ENCODE data around the gene SLC39A11. TPM values are rescaled to one million over a fixed set of nuclear protein-coding genes. Genes with fewer than 3 reads are reported as not detected.

The SLC39A11 gene
- total RNA-seq, 1 donor from 2014 or later, result 26.0 TPM

DNA sequence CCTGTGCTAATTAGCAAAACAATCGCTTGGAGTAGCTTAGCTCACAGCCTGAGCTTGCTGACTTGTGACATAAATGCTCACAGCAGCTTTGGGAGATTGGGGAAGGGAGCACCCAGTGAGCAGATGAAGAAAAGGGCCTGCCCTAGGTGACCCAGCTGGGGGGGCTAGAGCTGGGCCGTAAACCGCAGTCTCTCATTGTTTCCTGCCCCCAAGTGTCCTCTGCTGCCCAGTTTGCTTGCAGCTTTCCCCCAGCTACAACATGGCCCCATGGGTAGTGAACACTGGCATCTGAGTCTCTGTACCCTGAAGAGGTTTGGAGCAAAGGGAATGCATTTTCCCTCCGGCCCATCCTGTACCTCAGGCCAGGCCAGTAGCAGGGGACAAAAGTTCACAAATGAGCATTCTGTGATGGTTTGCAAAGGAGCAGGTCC, 349.4 kb downstream of the SLC39A11 start:
- Mint-ChIP-seq H3K27ac (no peak overlapping the region), H3K4me1 (no peaks in the 10 kb centered on the region), H3K4me3 (no peak overlapping the region), H3K36me3 (no peaks in the 10 kb centered on the region), H3K27me3 (ENCODE audit: low read depth) (no peaks in the 10 kb centered on the region), H3K9me3 (peaks cover 3% of the 10 kb centered on the region)
- TF ChIP-seq, protein P1, sequence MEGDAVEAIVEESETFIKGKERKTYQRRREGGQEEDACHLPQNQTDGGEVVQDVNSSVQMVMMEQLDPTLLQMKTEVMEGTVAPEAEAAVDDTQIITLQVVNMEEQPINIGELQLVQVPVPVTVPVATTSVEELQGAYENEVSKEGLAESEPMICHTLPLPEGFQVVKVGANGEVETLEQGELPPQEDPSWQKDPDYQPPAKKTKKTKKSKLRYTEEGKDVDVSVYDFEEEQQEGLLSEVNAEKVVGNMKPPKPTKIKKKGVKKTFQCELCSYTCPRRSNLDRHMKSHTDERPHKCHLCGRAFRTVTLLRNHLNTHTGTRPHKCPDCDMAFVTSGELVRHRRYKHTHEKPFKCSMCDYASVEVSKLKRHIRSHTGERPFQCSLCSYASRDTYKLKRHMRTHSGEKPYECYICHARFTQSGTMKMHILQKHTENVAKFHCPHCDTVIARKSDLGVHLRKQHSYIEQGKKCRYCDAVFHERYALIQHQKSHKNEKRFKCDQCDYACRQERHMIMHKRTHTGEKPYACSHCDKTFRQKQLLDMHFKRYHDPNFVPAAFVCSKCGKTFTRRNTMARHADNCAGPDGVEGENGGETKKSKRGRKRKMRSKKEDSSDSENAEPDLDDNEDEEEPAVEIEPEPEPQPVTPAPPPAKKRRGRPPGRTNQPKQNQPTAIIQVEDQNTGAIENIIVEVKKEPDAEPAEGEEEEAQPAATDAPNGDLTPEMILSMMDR (IDR thresholded peaks at IDR 0.05; ENCODE audit: unreplicated experiment), result no peak
- no peak for DNase-seq (ENCODE audit: low spot score in 2 of 2, unreplicated experiment in 2 of 2)

DNA sequence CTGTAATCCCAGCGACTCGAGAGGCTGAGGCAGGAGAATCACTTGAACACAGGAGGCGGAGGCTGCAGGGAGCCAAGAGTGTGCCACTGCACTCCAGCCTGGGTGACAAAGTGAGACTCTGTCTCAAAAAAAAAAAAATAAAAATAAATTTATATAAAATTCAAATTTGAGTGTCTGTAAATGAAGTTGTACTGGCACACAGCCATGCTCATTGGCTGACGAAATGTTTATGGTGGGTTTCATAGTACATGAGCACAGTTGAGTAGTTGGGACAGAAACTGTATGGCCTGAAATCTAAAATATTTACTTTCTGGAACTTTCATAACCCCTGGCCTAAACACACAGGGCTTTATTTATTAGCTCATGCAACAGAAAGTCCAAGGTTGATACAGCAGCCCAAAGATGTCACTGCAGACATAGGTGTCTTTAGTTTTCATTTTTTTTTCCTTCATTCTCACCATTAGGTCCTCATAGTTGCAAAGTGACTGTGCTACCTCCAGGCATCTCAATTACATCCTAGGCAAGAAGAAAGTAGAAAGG, 355.3 kb downstream of the SLC39A11 start:
- H3K4me3 Mint-ChIP-seq, result no peak overlapping the region
- TF ChIP-seq, protein P1 (IDR thresholded peaks at IDR 0.05; ENCODE audit: unreplicated experiment), result no peak
- H3K9me3 Mint-ChIP-seq, result no peaks in the 10 kb centered on the region
- no peaks in the 10 kb centered on the region for H3K27me3 Mint-ChIP-seq (ENCODE audit: low read depth)
- no peak overlapping the region for H3K27ac Mint-ChIP-seq
- H3K4me1 Mint-ChIP-seq, result no peaks in the 10 kb centered on the region
- no peaks in the 10 kb centered on the region for H3K36me3 Mint-ChIP-seq
- DNase-seq (ENCODE audit: low spot score in 2 of 2, unreplicated experiment in 2 of 2), result no peak

DNA sequence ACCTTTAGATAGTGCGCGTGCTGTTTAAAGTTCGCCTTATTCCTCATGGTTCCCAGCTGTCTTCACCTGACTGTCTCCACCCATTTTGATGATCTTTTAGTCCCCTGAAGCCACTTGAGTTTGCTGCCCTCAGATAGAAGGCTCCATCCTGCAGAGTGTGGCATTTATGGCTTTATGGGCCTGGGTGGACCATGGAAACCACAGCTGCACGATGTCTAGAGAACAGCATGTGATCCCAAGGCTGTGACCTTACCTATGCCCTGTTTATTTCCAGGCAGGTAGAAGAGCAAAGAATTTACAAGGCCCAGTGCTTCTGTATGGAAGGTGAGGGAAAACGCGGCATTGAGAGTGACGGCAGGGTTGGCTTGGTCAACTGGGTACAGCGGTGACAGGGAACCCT, 356.9 kb downstream of the SLC39A11 start:
- no peaks in the 10 kb centered on the region for H3K36me3 Mint-ChIP-seq
- no peak overlapping the region for H3K27ac Mint-ChIP-seq
- H3K4me3 Mint-ChIP-seq, result no peak overlapping the region
- H3K4me1 Mint-ChIP-seq, result no peaks in the 10 kb centered on the region
- no peak for DNase-seq (ENCODE audit: low spot score in 2 of 2, unreplicated experiment in 2 of 2)
- no peaks in the 10 kb centered on the region for H3K27me3 Mint-ChIP-seq (ENCODE audit: low read depth)
- no peaks in the 10 kb centered on the region for H3K9me3 Mint-ChIP-seq
- TF ChIP-seq, protein P1 (IDR thresholded peaks at IDR 0.05; ENCODE audit: unreplicated experiment), result no peak

DNA sequence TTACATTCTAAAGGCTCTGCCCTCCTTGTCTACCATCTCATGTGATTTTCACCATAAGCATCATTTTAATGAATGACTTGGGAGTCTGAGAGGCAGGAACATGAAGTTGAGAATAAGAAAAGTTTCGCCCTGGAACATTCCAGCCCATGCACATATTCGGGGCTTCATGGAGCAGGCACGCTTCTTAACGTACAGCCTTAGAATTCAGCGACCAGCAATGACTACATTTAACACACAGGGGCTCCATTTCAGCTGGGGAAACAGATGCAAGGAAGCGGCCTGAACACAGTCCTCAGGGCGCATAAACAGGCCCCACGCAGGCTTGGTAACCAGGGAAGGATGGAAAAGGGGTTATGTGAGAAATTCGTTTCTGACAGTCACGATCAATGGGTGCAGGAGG, 357.4 kb downstream of the SLC39A11 start:
- DNase-seq (ENCODE audit: low spot score in 2 of 2, unreplicated experiment in 2 of 2), result no peak
- TF ChIP-seq, protein P1 (IDR thresholded peaks at IDR 0.05; ENCODE audit: unreplicated experiment), result no peak
- H3K4me1 Mint-ChIP-seq, result peaks cover 5% of the 10 kb centered on the region
- H3K27me3 Mint-ChIP-seq (ENCODE audit: low read depth), result no peaks in the 10 kb centered on the region
- no peaks in the 10 kb centered on the region for H3K36me3 Mint-ChIP-seq
- no peak overlapping the region for H3K4me3 Mint-ChIP-seq
- no peak overlapping the region for H3K27ac Mint-ChIP-seq
- H3K9me3 Mint-ChIP-seq, result no peaks in the 10 kb centered on the region

DNA sequence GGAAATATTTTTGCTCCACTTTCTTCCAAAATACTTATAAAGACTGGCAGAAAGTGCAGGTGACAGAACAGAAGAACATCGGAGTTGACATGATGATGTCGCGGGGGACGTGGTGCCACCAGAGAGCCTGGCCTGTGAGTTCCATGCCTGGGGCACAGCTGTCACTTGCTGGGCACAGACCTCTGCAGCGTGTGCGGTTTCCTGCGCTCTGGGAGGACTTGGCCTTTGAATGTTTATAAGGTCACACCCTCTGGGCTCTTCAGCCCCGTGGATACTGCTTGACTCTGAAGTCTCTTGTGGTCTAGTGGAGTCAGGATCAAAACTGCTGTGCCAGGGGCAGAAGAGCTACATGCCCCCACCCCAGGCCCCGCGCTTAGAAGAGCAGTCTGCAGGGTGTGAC, 357.9 kb downstream of the SLC39A11 start:
- TF ChIP-seq, protein P1 (IDR thresholded peaks at IDR 0.05; ENCODE audit: unreplicated experiment), result no peak
- no peak overlapping the region for H3K27ac Mint-ChIP-seq
- no peak for DNase-seq (ENCODE audit: low spot score in 2 of 2, unreplicated experiment in 2 of 2)
- no peaks in the 10 kb centered on the region for H3K9me3 Mint-ChIP-seq
- H3K36me3 Mint-ChIP-seq, result no peaks in the 10 kb centered on the region
- H3K4me1 Mint-ChIP-seq, result peaks cover 8% of the 10 kb centered on the region
- H3K27me3 Mint-ChIP-seq (ENCODE audit: low read depth), result no peaks in the 10 kb centered on the region
- no peak overlapping the region for H3K4me3 Mint-ChIP-seq
